Lower lobe of right lung (tissue), 2 donors: ENCODE results near the gene PPP1R14D. TPM values are rescaled to one million over a fixed set of nuclear protein-coding genes. Genes with fewer than 3 reads are reported as not detected.

Experiments
- ATAC-seq, 2 donors: fragments of 200-7000 bp; cut with Tn5 transposase; one replicate each; pipeline ENCODE4 v1.9.1; 2020 to 2022; ENCODE audit warnings: mild to moderate bottlenecking in 2 of 2, moderate library complexity in 2 of 2
- DNase-seq: peaks from one replicate; pipeline ENCODE4 v3.0.0-alpha.2; 2020
- H3K27ac ChIP-seq: fragments of 200-600 bp; one replicate; pipeline ENCODE4 v1.8.0; 2022
- H3K27me3 ChIP-seq: fragments of 200-600 bp; one replicate; pipeline ENCODE4 v1.8.0; 2022; ENCODE audit warnings: low read depth
- H3K36me3 ChIP-seq: fragments of 200-600 bp; one replicate; pipeline ENCODE4 v1.8.0; 2022; ENCODE audit warnings: mild to moderate bottlenecking
- H3K4me1 ChIP-seq: fragments of 200-600 bp; one replicate; pipeline ENCODE4 v1.8.0; 2022
- H3K4me3 ChIP-seq: fragments of 200-600 bp; one replicate; pipeline ENCODE4 v1.8.0; 2022; ENCODE audit warnings: mild to moderate bottlenecking
- H3K9me3 ChIP-seq: fragments of 200-600 bp; one replicate; pipeline ENCODE4 v1.8.0; 2022
- intact Hi-C: fragments of 100-400 bp; cut with DNase I; formaldehyde crosslinking; loops from one replicate; pipeline ENCODE4 v1.11.0; 2022
- total RNA-seq: library from RNA; stranded (reverse); fragmentation: NEBNext Ultra II Directional; extraction: Animal tissue kit (Norgen Biotek cat#: 25700); gene quantifications from one replicate; pipeline ENCODE4 v1.2.1, GENCODE V29; 2021
- TF ChIP-seq, protein P1 (sequence below): fragments of 200-600 bp; IDR thresholded peaks from one replicate; pipeline ENCODE4 v1.8.0; 2022; ENCODE audit warnings: antibody characterized with exemption, mild to moderate bottlenecking
- donor health status: DM: no; HTN: yes; CAD: no; lungs with severe emphysema.

Gene PPP1R14D
- total RNA-seq, 1 donor from 2014 or later: 0.53 TPM

- Histone ChIP-seq H3K4me1 (peaks cover 13% of the 10 kb centered on the region), H3K9me3 (no peaks in the 10 kb centered on the region), H3K27me3 (no peaks in the 10 kb centered on the region), H3K27ac (no peak overlapping the region), H3K36me3 (peaks cover 44% of the 10 kb centered on the region), H3K4me3 (no peak overlapping the region)
- intact Hi-C loops: no loop called here
- DNase-seq (no peak), ATAC-seq (no peak)
- TF ChIP-seq, protein P1, sequence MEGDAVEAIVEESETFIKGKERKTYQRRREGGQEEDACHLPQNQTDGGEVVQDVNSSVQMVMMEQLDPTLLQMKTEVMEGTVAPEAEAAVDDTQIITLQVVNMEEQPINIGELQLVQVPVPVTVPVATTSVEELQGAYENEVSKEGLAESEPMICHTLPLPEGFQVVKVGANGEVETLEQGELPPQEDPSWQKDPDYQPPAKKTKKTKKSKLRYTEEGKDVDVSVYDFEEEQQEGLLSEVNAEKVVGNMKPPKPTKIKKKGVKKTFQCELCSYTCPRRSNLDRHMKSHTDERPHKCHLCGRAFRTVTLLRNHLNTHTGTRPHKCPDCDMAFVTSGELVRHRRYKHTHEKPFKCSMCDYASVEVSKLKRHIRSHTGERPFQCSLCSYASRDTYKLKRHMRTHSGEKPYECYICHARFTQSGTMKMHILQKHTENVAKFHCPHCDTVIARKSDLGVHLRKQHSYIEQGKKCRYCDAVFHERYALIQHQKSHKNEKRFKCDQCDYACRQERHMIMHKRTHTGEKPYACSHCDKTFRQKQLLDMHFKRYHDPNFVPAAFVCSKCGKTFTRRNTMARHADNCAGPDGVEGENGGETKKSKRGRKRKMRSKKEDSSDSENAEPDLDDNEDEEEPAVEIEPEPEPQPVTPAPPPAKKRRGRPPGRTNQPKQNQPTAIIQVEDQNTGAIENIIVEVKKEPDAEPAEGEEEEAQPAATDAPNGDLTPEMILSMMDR: no peak
Observed at GRCh38 chr15:40812721-40813425, 15.6 kb downstream of the PPP1R14D start.

- no peak overlapping the region for H3K27ac ChIP-seq
- TF ChIP-seq, protein P1: no peak
- H3K36me3 ChIP-seq: peaks cover 33% of the 10 kb centered on the region
- DNase-seq (no peak), ATAC-seq (no peak)
- no peaks in the 10 kb centered on the region for H3K9me3 ChIP-seq
- no peaks in the 10 kb centered on the region for H3K27me3 ChIP-seq
- intact Hi-C loops: no loop called here
- no peak overlapping the region for H3K4me3 ChIP-seq
- peaks cover 30% of the 10 kb centered on the region for H3K4me1 ChIP-seq
Observed at GRCh38 chr15:40808861-40809450, 19.6 kb downstream of the PPP1R14D start.

- peak overlapping the region; percentile 95 for H3K27ac ChIP-seq
- no peaks in the 10 kb centered on the region for H3K9me3 ChIP-seq
- TF ChIP-seq, protein P1: no peak
- no peak for ATAC-seq
- peak overlapping the region; percentile 98 for H3K4me3 ChIP-seq
- H3K4me1 ChIP-seq: peaks cover 30% of the 10 kb centered on the region
- peaks cover 23% of the 10 kb centered on the region for H3K36me3 ChIP-seq
- no peak for DNase-seq
- H3K27me3 ChIP-seq: no peaks in the 10 kb centered on the region
- intact Hi-C loops: no loop called here
Observed at GRCh38 chr15:40807888-40808461, 20.5 kb downstream of the PPP1R14D start.

GRCh38 chr15:40807028-40807887, 21.2 kb downstream of the PPP1R14D start, which contains the start of the genes DNAJC17 and ZFYVE19:
Gene DNAJC17, minus strand, starts transcription at chr15:40807473. Its CDS starts 27 bp downstream, at chr15:40807446.
Gene ZFYVE19, plus strand, starts transcription at chr15:40807089. Its CDS starts 501 bp downstream, at chr15:40807590.
- peak within 1 kb of the TSS; percentile 95 for H3K27ac ChIP-seq
- no peaks in the 10 kb centered on the region for H3K9me3 ChIP-seq
- peak within 1 kb of the TSS; percentile 98 for H3K4me3 ChIP-seq
- peak; percentile 99 for ATAC-seq
- peak; percentile 98 for DNase-seq
- TF ChIP-seq, protein P1: peak; percentile 24
- peaks cover 18% of the 10 kb centered on the region for H3K36me3 ChIP-seq
- H3K27me3 ChIP-seq: no peaks in the 10 kb centered on the region
- intact Hi-C loops: no loop called here
- H3K4me1 ChIP-seq: peaks cover 30% of the 10 kb centered on the region

- H3K36me3 ChIP-seq: peaks cover 14% of the 10 kb centered on the region
- no peaks in the 10 kb centered on the region for H3K9me3 ChIP-seq
- H3K4me3 ChIP-seq: peak overlapping the region; percentile 98
- intact Hi-C loops: no loop called here
- H3K27me3 ChIP-seq: no peaks in the 10 kb centered on the region
- H3K27ac ChIP-seq: peak overlapping the region; percentile 95
- TF ChIP-seq, protein P1: no peak
- ATAC-seq (peak in 1 of 2 donors; percentile 1), DNase-seq (no peak)
- peaks cover 30% of the 10 kb centered on the region for H3K4me1 ChIP-seq
Observed at GRCh38 chr15:40806672-40807027, 21.9 kb downstream of the PPP1R14D start.
